CD14-positive monocyte (primary cell): Measurements from ENCODE around the gene ATL3. TPM values are rescaled to one million over a fixed set of nuclear protein-coding genes. Genes with fewer than 3 reads are reported as not detected.

Source experiments
- DNase-seq, 3 donors: peaks; one replicate each; pipeline ENCODE4 v3.0.0-alpha.2; 2011 to 2022
- H2AFZ ChIP-seq: 2 replicates; pipeline ENCODE4 v1.6.0; 2012; ENCODE audit warnings: mild to moderate bottlenecking, low read depth, low read length, inconsistent platforms; ENCODE audit not compliant: insufficient read depth, poor library complexity, severe bottlenecking
- H3K27ac ChIP-seq, 2 donors: 1 replicate in 1 of 2; 2 replicates in 1 of 2; pipeline ENCODE4 v1.5.1; 2012 to 2013; ENCODE audit warnings: low read length in 2 of 2, control low read depth in 1 of 2, inconsistent platforms in 1 of 2, low read depth in 1 of 2, mild to moderate bottlenecking in 1 of 2
- H3K27me3 ChIP-seq, 2 donors: one replicate each; pipeline versions ENCODE4 v1.6.0 to v1.6.1; 2011 to 2013; ENCODE audit warnings: low read length in 2 of 2; ENCODE audit not compliant: control insufficient read depth in 2 of 2, insufficient read depth in 2 of 2
- H3K36me3 ChIP-seq, 2 donors: replicated peaks in 1 of 2; 1 replicate in 1 of 2; 2 replicates in 1 of 2; pipeline versions ENCODE4 v1.5.1 to v1.6.1; 2012 to 2013; ENCODE audit warnings: low read length in 2 of 2, control low read depth in 1 of 2, inconsistent platforms in 1 of 2, mild to moderate bottlenecking in 1 of 2; ENCODE audit not compliant: insufficient read depth in 2 of 2, control insufficient read depth in 1 of 2
- H3K4me1 ChIP-seq, 2 donors: 1 replicate in 1 of 2; 2 replicates in 1 of 2; pipeline versions ENCODE4 v1.5.1 to v1.6.1; 2012 to 2013; ENCODE audit warnings: low read length in 2 of 2, control low read depth in 1 of 2, inconsistent platforms in 1 of 2, mild to moderate bottlenecking in 1 of 2, moderate library complexity in 1 of 2; ENCODE audit not compliant: insufficient read depth in 2 of 2, control insufficient read depth in 1 of 2
- H3K4me2 ChIP-seq: replicated peaks from 2 replicates; pipeline ENCODE3; 2012; ENCODE audit warnings: low read length, moderate library complexity, mild to moderate bottlenecking; ENCODE audit not compliant: poor library complexity, severe bottlenecking; ENCODE audit errors: extremely low read depth
- H3K4me3 ChIP-seq, 3 experiments: fragments of 200-600 bp in 1 of 3; sonication (generic) in 1 of 3; replicated peaks in 1 of 3; 1 replicate in 2 of 3; 2 replicates in 1 of 3; pipeline ENCODE4 v1.5.1; 2011 to 2013; ENCODE audit warnings: low read length in 3 of 3, mild to moderate bottlenecking in 3 of 3, control low read depth in 2 of 3, low read depth in 2 of 3, inconsistent platforms in 1 of 3, moderate library complexity in 1 of 3
- H3K79me2 ChIP-seq: 2 replicates; pipeline ENCODE4 v1.6.0; 2012; ENCODE audit warnings: mild to moderate bottlenecking, control low read depth, inconsistent platforms, low read length, moderate library complexity; ENCODE audit not compliant: insufficient read depth
- H3K9ac ChIP-seq: 2 replicates; pipeline ENCODE4 v1.6.0; 2017; ENCODE audit warnings: low read length, mild to moderate bottlenecking; ENCODE audit not compliant: insufficient read depth, poor library complexity, severe bottlenecking
- H3K9me3 ChIP-seq, 2 donors: replicated peaks in 1 of 2; 1 replicate in 1 of 2; 2 replicates in 1 of 2; pipeline versions ENCODE4 v1.5.1 to v1.6.1; 2012 to 2013; ENCODE audit warnings: low read length in 2 of 2, control low read depth in 1 of 2; ENCODE audit not compliant: control insufficient read depth in 1 of 2, insufficient read depth in 1 of 2
- H4K20me1 ChIP-seq: 2 replicates; pipeline ENCODE4 v1.6.0; 2012; ENCODE audit warnings: mild to moderate bottlenecking, low read length, control low read depth, moderate library complexity; ENCODE audit not compliant: insufficient read depth
- H3K27ac Mint-ChIP-seq, 7 donors: one replicate each; pipeline ENCODE4 v1.8.0; 2020; ENCODE audit warnings: mild to moderate bottlenecking in 7 of 7, mixed read lengths in 7 of 7, moderate library complexity in 6 of 7, inconsistent platforms in 2 of 7
- H3K27me3 Mint-ChIP-seq, 3 donors: one replicate each; pipeline ENCODE4 v1.8.0; 2021 to 2022; ENCODE audit warnings: low read depth in 3 of 3, mild to moderate bottlenecking in 3 of 3, mixed read lengths in 3 of 3, moderate library complexity in 3 of 3, inconsistent platforms in 1 of 3
- H3K36me3 Mint-ChIP-seq, 2 donors: one replicate each; pipeline ENCODE4 v1.8.0; 2020; ENCODE audit warnings: mixed read lengths in 2 of 2, inconsistent platforms in 1 of 2, mild to moderate bottlenecking in 1 of 2
- H3K4me1 Mint-ChIP-seq: one replicate; pipeline ENCODE4 v1.8.0; 2020; ENCODE audit warnings: mild to moderate bottlenecking, mixed read lengths
- H3K4me3 Mint-ChIP-seq, 2 donors: one replicate each; pipeline ENCODE4 v1.8.0; 2020; ENCODE audit warnings: mild to moderate bottlenecking in 2 of 2, mixed read lengths in 2 of 2, moderate library complexity in 1 of 2
- H3K9me3 Mint-ChIP-seq, 7 donors: one replicate each; pipeline ENCODE4 v1.8.0; 2020 to 2022; ENCODE audit warnings: mixed read lengths in 7 of 7, mild to moderate bottlenecking in 6 of 7, moderate library complexity in 6 of 7, inconsistent platforms in 2 of 7
- CTCF ChIP-seq: fragments of 200-600 bp; IDR thresholded peaks from one replicate; pipeline ENCODE4 v1.8.0; 2022; ENCODE audit warnings: antibody characterized with exemption, mild to moderate bottlenecking
- WGBS: methylation state at CpG from one replicate; pipeline ENCODE4 v1.1.5; 2013; ENCODE audit warnings: missing lambda C conversion rate; ENCODE audit not compliant: insufficient coverage; 5-methylcytosine and 5-hydroxymethylcytosine counted together
- intact Hi-C, 2 donors: fragments of 100-400 bp; cut with micrococcal nuclease; formaldehyde crosslinking; loops; one replicate each; pipeline versions ENCODE4 v1.15.0 to v1.15.1; 2023
- polyA plus RNA-seq, 3 donors: library from polyadenylated mRNA; depleted of rRNA in 1 of 3; unstranded in 2 of 3; stranded (reverse) in 1 of 3; fragments of 300-500 nt in 2 of 3; fragments of >200 nt in 1 of 3; fragmentation: Illumina TruSeq in 2 of 3; gene quantifications; 1 replicate in 2 of 3; 2 replicates in 1 of 3; pipeline ENCODE4 v1.2.3, GENCODE V29; 2012 to 2021

Gene ATL3
- polyA plus RNA-seq, 3 donors, result 10.6 to 25.5 (median 22.7) TPM

GRCh38 chr11:63609971-63610580 is 61.1 kb downstream of the ATL3 start:
- H3K9ac ChIP-seq, result no peak overlapping the region
- Mint-ChIP-seq H3K4me3 (peak overlapping the region in 1 of 2 donors; percentile 83), H3K36me3 (peaks cover 8 to 11% of the 10 kb centered on the region in 2 donors), H3K9me3 (peaks cover 0 to 11% (median 0%) of the 10 kb centered on the region in 7 donors), H3K4me1 (peaks cover 39% of the 10 kb centered on the region), H3K27ac (peak overlapping the region in 2 of 7 donors; percentile 12 to 53), H3K27me3 (peaks cover 23 to 29% (median 27%) of the 10 kb centered on the region in 3 donors)
- TF ChIP-seq CTCF, result no peak
- H4K20me1 ChIP-seq, result no peaks in the 10 kb centered on the region
- intact Hi-C loops, result no loop called here
- H3K4me2 ChIP-seq, result peak overlapping the region; percentile 47
- no peaks in the 10 kb centered on the region for H3K36me3 ChIP-seq
- H3K79me2 ChIP-seq, result no peaks in the 10 kb centered on the region
- H3K27ac ChIP-seq, result no peak overlapping the region
- WGBS, result 98% methylated on average over 8 of the region's 14 CpGs
- no peak for DNase-seq
- peaks cover 23 to 45% of the 10 kb centered on the region in 2 donors for H3K4me1 ChIP-seq
- H3K9me3 ChIP-seq, result no peaks in the 10 kb centered on the region
- peak overlapping the region in 1 of 3 experiments; percentile 37 for H3K4me3 ChIP-seq
- H2AFZ ChIP-seq, result peak overlapping the region; percentile 66
- peaks cover 0 to 25% of the 10 kb centered on the region in 2 donors for H3K27me3 ChIP-seq

GRCh38 chr11:63609536-63609935 is 61.6 kb downstream of the ATL3 start:
- peaks cover 0 to 23% of the 10 kb centered on the region in 2 donors for H3K27me3 ChIP-seq
- Mint-ChIP-seq H3K36me3 (peaks cover 8 to 14% of the 10 kb centered on the region in 2 donors), H3K4me1 (peaks cover 37% of the 10 kb centered on the region), H3K27me3 (peaks cover 23 to 27% (median 25%) of the 10 kb centered on the region in 3 donors), H3K4me3 (no peak overlapping the region), H3K9me3 (peaks cover 0 to 11% (median 0%) of the 10 kb centered on the region in 7 donors), H3K27ac (peak overlapping the region in 1 of 7 donors; percentile 7)
- DNase-seq, result no peak
- no peaks in the 10 kb centered on the region for H3K36me3 ChIP-seq
- no peak overlapping the region for H3K4me3 ChIP-seq
- intact Hi-C loops, result no loop called here
- H2AFZ ChIP-seq, result no peak overlapping the region
- H3K9ac ChIP-seq, result no peak overlapping the region
- H3K4me1 ChIP-seq, result peaks cover 22 to 42% of the 10 kb centered on the region in 2 donors
- no peaks in the 10 kb centered on the region for H3K9me3 ChIP-seq
- no peak overlapping the region for H3K27ac ChIP-seq
- no peak for TF ChIP-seq CTCF
- no peaks in the 10 kb centered on the region for H4K20me1 ChIP-seq
- WGBS, result no CpG with 5 or more reads among the region's 4 CpGs
- H3K4me2 ChIP-seq, result no peak overlapping the region
- no peaks in the 10 kb centered on the region for H3K79me2 ChIP-seq
